Endodermal cell (in vitro differentiated cells): Measurements from ENCODE around the gene C2CD4C. TPM values are rescaled to one million over a fixed set of nuclear protein-coding genes. Genes with fewer than 3 reads are reported as not detected.

Source experiments
- DNase-seq: peaks from one replicate; pipeline ENCODE4 v3.0.0-alpha.2; 2017
- H3K27ac ChIP-seq: 2 replicates; pipeline ENCODE4 v1.5.1; 2013; ENCODE audit warnings: mild to moderate bottlenecking, low read depth, low read length, moderate library complexity
- H3K27me3 ChIP-seq: 2 replicates; pipeline ENCODE4 v1.6.1; 2013; ENCODE audit warnings: mild to moderate bottlenecking, low read length, moderate library complexity; ENCODE audit not compliant: insufficient read depth, control insufficient read depth, poor library complexity, severe bottlenecking
- H3K36me3 ChIP-seq: 2 replicates; pipeline ENCODE4 v1.7.0; 2013; ENCODE audit warnings: mild to moderate bottlenecking, low read length, moderate library complexity; ENCODE audit not compliant: control insufficient read depth, insufficient read depth
- H3K4me1 ChIP-seq: one replicate; pipeline ENCODE4 v1.7.0; 2013; ENCODE audit warnings: low read length; ENCODE audit not compliant: control insufficient read depth, insufficient read depth
- H3K4me3 ChIP-seq: 2 replicates; pipeline ENCODE4 v1.5.1; 2013; ENCODE audit warnings: mild to moderate bottlenecking, low read length, moderate library complexity
- H3K9ac ChIP-seq: 2 replicates; pipeline ENCODE4 v1.6.1; 2013; ENCODE audit warnings: mild to moderate bottlenecking, low read length, moderate library complexity; ENCODE audit not compliant: poor library complexity, severe bottlenecking; ENCODE audit errors: extremely low read depth
- H3K9me3 ChIP-seq: 2 replicates; pipeline ENCODE4 v1.6.1; 2013; ENCODE audit warnings: mild to moderate bottlenecking, low read length, moderate library complexity; ENCODE audit not compliant: control insufficient read depth
- H3K27ac Mint-ChIP-seq: 2 replicates; pipeline ENCODE4 v1.8.0; 2020; ENCODE audit warnings: mixed read lengths
- H3K27me3 Mint-ChIP-seq: 2 replicates; pipeline ENCODE4 v1.8.0; 2021; ENCODE audit warnings: mild to moderate bottlenecking, mixed read lengths; ENCODE audit not compliant: insufficient read depth
- H3K36me3 Mint-ChIP-seq: 2 replicates; pipeline ENCODE4 v1.8.0; 2020; ENCODE audit warnings: low read depth, mixed read lengths
- H3K4me1 Mint-ChIP-seq: 2 replicates; pipeline ENCODE4 v1.8.0; 2020; ENCODE audit warnings: mixed read lengths
- H3K4me3 Mint-ChIP-seq: 2 replicates; pipeline ENCODE4 v1.8.0; 2020; ENCODE audit warnings: mild to moderate bottlenecking, moderate library complexity, mixed read lengths
- H3K9me3 Mint-ChIP-seq: 2 replicates; pipeline ENCODE4 v1.8.0; 2020; ENCODE audit warnings: mild to moderate bottlenecking, mixed read lengths
- CTCF ChIP-seq: fragments of 200-600 bp; sonication (generic); conservative IDR thresholded peaks from 2 replicates; pipeline ENCODE4 v1.5.0; 2021; ENCODE audit warnings: antibody characterized with exemption, mild to moderate bottlenecking
- WGBS, 2 experiments: methylation state at CpG; one replicate each; pipeline versions ENCODE4 v1.1.5 to v1.1.7; 2013; ENCODE audit warnings: missing lambda C conversion rate in 2 of 2, mixed read lengths in 1 of 2; ENCODE audit not compliant: insufficient coverage in 1 of 2, insufficient read length in 1 of 2; 5-methylcytosine and 5-hydroxymethylcytosine counted together
- total RNA-seq, 2 donors: library from RNA; stranded (reverse); fragmentation: NEBNext Ultra II Directional in 1 of 2; extraction: Animal tissue kit (Norgen Biotek cat#: 25700) in 1 of 2; gene quantifications; 2 replicates in 1 of 2; 3 replicates in 1 of 2; pipeline ENCODE4 v1.2.1, GENCODE V29; 2021

The C2CD4C gene
- total RNA-seq, 2 donors from 2014 or later, result 5.6 to 25.0 TPM

- Histone ChIP-seq H3K27ac (no peak overlapping the region), H3K4me3 (no peak overlapping the region), H3K9me3 (no peaks in the 10 kb centered on the region), H3K9ac (no peak overlapping the region), H3K4me1 (no peaks in the 10 kb centered on the region), H3K27me3 (no peaks in the 10 kb centered on the region), H3K36me3 (no peaks in the 10 kb centered on the region)
- no peak overlapping the region for H3K4me3 Mint-ChIP-seq
- H3K9me3 Mint-ChIP-seq, result no peaks in the 10 kb centered on the region
- WGBS, 2 experiments, result 87 to 91% methylated on average over 12 to 22 of the region's 22 CpGs
- peaks cover 17% of the 10 kb centered on the region for H3K27me3 Mint-ChIP-seq
- H3K36me3 Mint-ChIP-seq, result no peaks in the 10 kb centered on the region
- peak; percentile 27 for DNase-seq
- TF ChIP-seq CTCF, result no peak
- no peaks in the 10 kb centered on the region for H3K4me1 Mint-ChIP-seq
- H3K27ac Mint-ChIP-seq, result no peak overlapping the region
Observed at GRCh38 chr19:367963-368629, 40.9 kb downstream of the C2CD4C start.

DNA sequence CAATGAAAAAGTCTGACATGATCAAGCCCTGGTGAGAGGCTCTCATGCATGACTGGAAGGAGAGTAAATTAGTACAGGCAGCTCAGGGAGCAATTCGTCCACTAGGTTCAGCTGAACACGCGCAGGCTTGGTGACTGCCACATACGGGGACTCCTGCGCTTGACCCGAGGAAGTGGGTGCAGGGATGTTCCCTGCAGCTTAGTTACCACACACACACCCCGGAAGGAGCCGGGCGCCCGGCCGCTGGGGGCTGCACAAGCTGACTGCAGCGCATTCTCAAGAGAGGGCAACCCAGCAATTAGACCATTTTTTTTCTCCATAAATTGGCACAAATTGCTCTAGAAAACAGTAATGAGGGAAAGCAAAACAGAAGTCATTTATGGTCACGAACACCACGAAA is 41.4 kb downstream of the C2CD4C start:
- H3K27ac Mint-ChIP-seq, result no peak overlapping the region
- Histone ChIP-seq H3K9ac (no peak overlapping the region), H3K27me3 (no peaks in the 10 kb centered on the region), H3K4me1 (no peaks in the 10 kb centered on the region), H3K36me3 (no peaks in the 10 kb centered on the region), H3K9me3 (no peaks in the 10 kb centered on the region), H3K27ac (no peak overlapping the region), H3K4me3 (no peak overlapping the region)
- H3K36me3 Mint-ChIP-seq, result no peaks in the 10 kb centered on the region
- H3K4me3 Mint-ChIP-seq, result no peak overlapping the region
- no peaks in the 10 kb centered on the region for H3K4me1 Mint-ChIP-seq
- TF ChIP-seq CTCF, result no peak
- peaks cover 14% of the 10 kb centered on the region for H3K27me3 Mint-ChIP-seq
- 92 to 96% methylated on average over 10 to 14 of the region's 14 CpGs for WGBS, 2 experiments
- DNase-seq, result peak; percentile 10
- H3K9me3 Mint-ChIP-seq, result no peaks in the 10 kb centered on the region

DNA sequence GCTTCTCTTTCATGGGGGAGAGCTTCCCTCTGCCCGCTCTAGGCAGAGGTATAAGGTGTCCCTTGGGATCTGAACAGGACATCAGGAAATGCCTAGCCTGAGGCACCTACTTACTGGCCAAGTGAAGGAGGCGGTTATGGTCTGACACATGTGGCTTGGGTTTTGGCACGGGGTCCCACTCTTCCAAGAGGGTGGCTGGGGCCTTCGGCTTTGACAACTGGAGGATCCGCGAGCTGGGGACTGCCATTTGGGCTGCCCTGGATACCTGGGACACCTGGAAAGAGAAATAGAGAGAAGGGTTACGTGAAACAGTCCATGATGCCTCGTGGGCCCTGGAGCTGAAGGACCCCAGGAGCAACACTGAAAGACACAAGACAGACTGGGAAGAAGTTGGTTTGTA is 42.0 kb downstream of the C2CD4C start:
- Histone ChIP-seq H3K27me3 (no peaks in the 10 kb centered on the region), H3K4me3 (no peak overlapping the region), H3K27ac (no peak overlapping the region), H3K36me3 (no peaks in the 10 kb centered on the region), H3K9me3 (no peaks in the 10 kb centered on the region), H3K4me1 (no peaks in the 10 kb centered on the region), H3K9ac (no peak overlapping the region)
- no peaks in the 10 kb centered on the region for H3K9me3 Mint-ChIP-seq
- H3K27me3 Mint-ChIP-seq, result peaks cover 14% of the 10 kb centered on the region
- H3K36me3 Mint-ChIP-seq, result no peaks in the 10 kb centered on the region
- DNase-seq, result peak; percentile 35
- WGBS, 2 experiments, result 92 to 100% methylated on average over 7 to 8 of the region's 8 CpGs
- TF ChIP-seq CTCF, result no peak
- no peak overlapping the region for H3K27ac Mint-ChIP-seq
- H3K4me3 Mint-ChIP-seq, result no peak overlapping the region
- no peaks in the 10 kb centered on the region for H3K4me1 Mint-ChIP-seq
